C1 segment of cervical spinal cord (tissue), 14 donors: ENCODE measurements around the gene CAVIN3.

Experiments
- DNase-seq, 14 donors: peaks; one replicate each; lab custom pipeline; 2025; lab: John Stamatoyannopoulos, UW

Gene CAVIN3

GRCh38 chr11:6320411-6321155 lies at the start of gene CAVIN3:
Gene CAVIN3 (minus strand): TSS chr11:6320501. CDS start chr11:6320476, 25 bp downstream.
- DNase-seq = peak in 5 of 14 donors; percentile 1 to 60 (median 30)

- DNase-seq = no peak
Observed at GRCh38 chr11:6365659-6366058, 45.4 kb upstream of the CAVIN3 start.

- peak in 12 of 14 donors; percentile 3 to 73 (median 25) for DNase-seq
Observed at GRCh38 chr11:6362873-6363678, 42.8 kb upstream of the CAVIN3 start.

GRCh38 chr11:6362185-6362872 lies 42.0 kb upstream of the CAVIN3 start:
- DNase-seq = no peak

GRCh38 chr11:6360183-6360582 lies 39.9 kb upstream of the CAVIN3 start:
- DNase-seq = no peak

- peak in 2 of 14 donors; percentile 26 to 50 for DNase-seq
Observed at GRCh38 chr11:6357222-6357621, 36.9 kb upstream of the CAVIN3 start.

GRCh38 chr11:6356503-6357055 lies 36.3 kb upstream of the CAVIN3 start:
- DNase-seq = no peak

- no peak for DNase-seq
Observed at GRCh38 chr11:6354651-6355485, 34.6 kb upstream of the CAVIN3 start.

- DNase-seq = peak in 7 of 14 donors; percentile 3 to 32 (median 10)
Observed at GRCh38 chr11:6353367-6353987, 33.2 kb upstream of the CAVIN3 start.

GRCh38 chr11:6351782-6352382 lies 31.6 kb upstream of the CAVIN3 start:
- no peak for DNase-seq

GRCh38 chr11:6350486-6350885 lies 30.2 kb upstream of the CAVIN3 start:
- no peak for DNase-seq

- DNase-seq = no peak
Observed at GRCh38 chr11:6350043-6350442, 29.7 kb upstream of the CAVIN3 start.

- DNase-seq = no peak
Observed at GRCh38 chr11:6345366-6345765, 25.1 kb upstream of the CAVIN3 start.

GRCh38 chr11:6336293-6336692 lies 16.0 kb upstream of the CAVIN3 start:
- no peak for DNase-seq

GRCh38 chr11:6334806-6335205 lies 14.5 kb upstream of the CAVIN3 start:
- DNase-seq = no peak

GRCh38 chr11:6333095-6333494 lies 12.8 kb upstream of the CAVIN3 start:
- DNase-seq = no peak

GRCh38 chr11:6332066-6332465 lies 11.8 kb upstream of the CAVIN3 start:
- DNase-seq = no peak

GRCh38 chr11:6328321-6328720 lies 8.0 kb upstream of the CAVIN3 start:
- DNase-seq = no peak

GRCh38 chr11:6327806-6328205 lies 7.5 kb upstream of the CAVIN3 start:
- no peak for DNase-seq

- no peak for DNase-seq
Observed at GRCh38 chr11:6326985-6327384, 6.7 kb upstream of the CAVIN3 start.
